ENCODE measurements around the gene CHST15.
"Not testable (repeated sequence)": the region's sequence is repeated elsewhere in the genome, so short reads cannot be mapped to it uniquely, and the experiment has no call there.

Gene CHST15

GRCh38 chr10:124123156-124123555 lies 29.8 kb upstream of the CHST15 start:
- DNase-seq = no peak

- DNase-seq = no peak
These were observed 28.8 kb upstream of the CHST15 start for GRCh38 chr10:124122211-124122610.

GRCh38 chr10:124120410-124121061 lies 27.1 kb upstream of the CHST15 start:
- DNase-seq = no peak

GRCh38 chr10:124119946-124120345 lies 26.5 kb upstream of the CHST15 start:
- no peak for DNase-seq

- DNase-seq = no peak
These were observed 25.8 kb upstream of the CHST15 start for GRCh38 chr10:124119216-124119615.

GRCh38 chr10:124117833-124118232 lies 24.4 kb upstream of the CHST15 start:
- DNase-seq = no peak

- DNase-seq = no peak
These were observed 24.1 kb upstream of the CHST15 start for GRCh38 chr10:124117511-124117785.

GRCh38 chr10:124116771-124117510 lies 23.5 kb upstream of the CHST15 start:
- DNase-seq = no peak

GRCh38 chr10:124114696-124115095 lies 21.3 kb upstream of the CHST15 start:
- no peak for DNase-seq

- no peak for DNase-seq
These were observed 19.6 kb upstream of the CHST15 start for GRCh38 chr10:124112891-124113580.

- no peak for DNase-seq
These were observed 17.5 kb upstream of the CHST15 start for GRCh38 chr10:124110882-124111281.

GRCh38 chr10:124109261-124109660 lies 15.9 kb upstream of the CHST15 start:
- DNase-seq = no peak

- DNase-seq = no peak
These were observed 13.7 kb upstream of the CHST15 start for GRCh38 chr10:124107072-124107471.

- no peak for DNase-seq
These were observed 13.0 kb upstream of the CHST15 start for GRCh38 chr10:124106241-124106879.

- no peak for DNase-seq
These were observed 12.2 kb upstream of the CHST15 start for GRCh38 chr10:124105594-124105993.

GRCh38 chr10:124105045-124105444 lies 11.6 kb upstream of the CHST15 start:
- no peak for DNase-seq

- DNase-seq = no peak
These were observed 10.7 kb upstream of the CHST15 start for GRCh38 chr10:124104011-124104627.

GRCh38 chr10:124101351-124101750 lies 8.0 kb upstream of the CHST15 start:
- no peak for DNase-seq

GRCh38 chr10:124100651-124101050 lies 7.3 kb upstream of the CHST15 start:
- DNase-seq = not testable (repeated sequence)

- no peak for DNase-seq
These were observed 6.7 kb upstream of the CHST15 start for GRCh38 chr10:124100124-124100523.

GRCh38 chr10:124099604-124100003 lies 6.2 kb upstream of the CHST15 start:
- no peak for DNase-seq

- no peak for DNase-seq
These were observed 5.2 kb upstream of the CHST15 start for GRCh38 chr10:124098575-124098974.

- DNase-seq = no peak
These were observed 4.5 kb upstream of the CHST15 start for GRCh38 chr10:124097883-124098282.
